HG03575 (cell line): ENCODE data around the gene KIF21A.

ENCODE experiments used
- ATAC-seq: cut with Tn5 transposase; IDR thresholded peaks from one replicate; pipeline ENCODE4 v1.9.1; 2021; ENCODE audit not compliant: unreplicated experiment, insufficient number of reproducible peaks, low FRiP score; ENCODE audit errors: extremely low read depth

Gene KIF21A

GRCh38 chr12:39435531-39435930 lies 7.4 kb downstream of the KIF21A start:
- no peak for ATAC-seq

- no peak for ATAC-seq
Observed at GRCh38 chr12:39431797-39432196, 11.1 kb downstream of the KIF21A start.

- no peak for ATAC-seq
Observed at GRCh38 chr12:39431002-39431796, 11.7 kb downstream of the KIF21A start.

GRCh38 chr12:39429809-39430208 lies 13.1 kb downstream of the KIF21A start:
- no peak for ATAC-seq

GRCh38 chr12:39427360-39427808 lies 15.5 kb downstream of the KIF21A start:
- no peak for ATAC-seq

- no peak for ATAC-seq
Observed at GRCh38 chr12:39426636-39427240, 16.2 kb downstream of the KIF21A start.

- no peak for ATAC-seq
Observed at GRCh38 chr12:39420043-39420442, 22.9 kb downstream of the KIF21A start.

GRCh38 chr12:39419471-39419870 lies 23.4 kb downstream of the KIF21A start:
- ATAC-seq, result no peak

- ATAC-seq, result no peak
Observed at GRCh38 chr12:39417916-39418315, 25.0 kb downstream of the KIF21A start.

- no peak for ATAC-seq
Observed at GRCh38 chr12:39413836-39414771, 28.8 kb downstream of the KIF21A start.

- no peak for ATAC-seq
Observed at GRCh38 chr12:39412210-39412609, 30.7 kb downstream of the KIF21A start.

GRCh38 chr12:39406262-39406661 lies 36.7 kb downstream of the KIF21A start:
- ATAC-seq, result no peak

- ATAC-seq, result no peak
Observed at GRCh38 chr12:39405580-39405979, 37.3 kb downstream of the KIF21A start.

GRCh38 chr12:39404000-39404399 lies 38.9 kb downstream of the KIF21A start:
- ATAC-seq, result no peak

- ATAC-seq, result no peak
Observed at GRCh38 chr12:39403376-39403775, 39.5 kb downstream of the KIF21A start.

- no peak for ATAC-seq
Observed at GRCh38 chr12:39402922-39403321, 40.0 kb downstream of the KIF21A start.

- ATAC-seq, result no peak
Observed at GRCh38 chr12:39401459-39401858, 41.5 kb downstream of the KIF21A start.

- ATAC-seq, result no peak
Observed at GRCh38 chr12:39395866-39396265, 47.1 kb downstream of the KIF21A start.

GRCh38 chr12:39393890-39394289 lies 49.0 kb downstream of the KIF21A start:
- ATAC-seq, result no peak

- ATAC-seq, result no peak
Observed at GRCh38 chr12:39393179-39393578, 49.7 kb downstream of the KIF21A start.
